Activated naive CD8-positive, alpha-beta T cell treated with anti-CD3 and anti-CD28 coated beads, Interleukin-2, amount 50 U/mL, for 24 hours (primary cell): ENCODE results near the gene HTRA3.

Source experiments
- ATAC-seq: fragments of 150-1000 bp; cut with Tn5 transposase; one replicate; pipeline ENCODE4 v1.10.0; 2021
- DNase-seq: peaks from one replicate; pipeline ENCODE4 v3.0.0; 2021
- H3K27ac Mint-ChIP-seq: one replicate; pipeline ENCODE4 v1.8.0; 2021; ENCODE audit warnings: mild to moderate bottlenecking, mixed read lengths
- H3K27me3 Mint-ChIP-seq: one replicate; pipeline ENCODE4 v1.8.0; 2021; ENCODE audit warnings: mixed read lengths
- H3K36me3 Mint-ChIP-seq: one replicate; pipeline ENCODE4 v1.8.0; 2021; ENCODE audit warnings: low read depth, mixed read lengths
- H3K4me1 Mint-ChIP-seq: one replicate; pipeline ENCODE4 v1.8.0; 2021; ENCODE audit warnings: mixed read lengths
- H3K4me3 Mint-ChIP-seq: one replicate; pipeline ENCODE4 v1.8.0; 2021; ENCODE audit warnings: mild to moderate bottlenecking, moderate library complexity, mixed read lengths
- H3K9me3 Mint-ChIP-seq: one replicate; pipeline ENCODE4 v1.8.0; 2021; ENCODE audit warnings: mixed read lengths

The HTRA3 gene

GRCh38 chr4:8283631-8284121, 14.1 kb downstream of the HTRA3 start:
- H3K9me3 Mint-ChIP-seq: no peaks in the 10 kb centered on the region
- ATAC-seq: no peak
- H3K4me1 Mint-ChIP-seq: peaks cover 6% of the 10 kb centered on the region
- peaks cover 2% of the 10 kb centered on the region for H3K27me3 Mint-ChIP-seq
- no peak overlapping the region for H3K27ac Mint-ChIP-seq
- no peak for DNase-seq
- H3K4me3 Mint-ChIP-seq: no peak overlapping the region
- H3K36me3 Mint-ChIP-seq: no peaks in the 10 kb centered on the region

GRCh38 chr4:8284391-8284790, 14.8 kb downstream of the HTRA3 start:
- ATAC-seq (no peak), DNase-seq (no peak)
- H3K27ac Mint-ChIP-seq: no peak overlapping the region
- H3K36me3 Mint-ChIP-seq: no peaks in the 10 kb centered on the region
- H3K4me1 Mint-ChIP-seq: no peaks in the 10 kb centered on the region
- peaks cover 2% of the 10 kb centered on the region for H3K27me3 Mint-ChIP-seq
- H3K4me3 Mint-ChIP-seq: no peak overlapping the region
- H3K9me3 Mint-ChIP-seq: no peaks in the 10 kb centered on the region

GRCh38 chr4:8285143-8285975, 15.8 kb downstream of the HTRA3 start:
- ATAC-seq: no peak
- H3K27me3 Mint-ChIP-seq: peaks cover 2% of the 10 kb centered on the region
- no peaks in the 10 kb centered on the region for H3K36me3 Mint-ChIP-seq
- no peak for DNase-seq
- H3K4me1 Mint-ChIP-seq: no peaks in the 10 kb centered on the region
- H3K9me3 Mint-ChIP-seq: no peaks in the 10 kb centered on the region
- H3K27ac Mint-ChIP-seq: no peak overlapping the region
- H3K4me3 Mint-ChIP-seq: no peak overlapping the region

- Mint-ChIP-seq H3K27me3 (peaks cover 2% of the 10 kb centered on the region), H3K27ac (no peak overlapping the region), H3K9me3 (no peaks in the 10 kb centered on the region), H3K4me3 (no peak overlapping the region), H3K36me3 (no peaks in the 10 kb centered on the region), H3K4me1 (no peaks in the 10 kb centered on the region)
- DNase-seq: no peak
- ATAC-seq: no peak
Measured at GRCh38 chr4:8285976-8286718, 16.6 kb downstream of the HTRA3 start.

GRCh38 chr4:8286719-8287342, 17.3 kb downstream of the HTRA3 start:
- no peaks in the 10 kb centered on the region for H3K36me3 Mint-ChIP-seq
- H3K4me1 Mint-ChIP-seq: no peaks in the 10 kb centered on the region
- no peak overlapping the region for H3K4me3 Mint-ChIP-seq
- no peak overlapping the region for H3K27ac Mint-ChIP-seq
- no peaks in the 10 kb centered on the region for H3K9me3 Mint-ChIP-seq
- DNase-seq: no peak
- no peak for ATAC-seq
- H3K27me3 Mint-ChIP-seq: peaks cover 2% of the 10 kb centered on the region

GRCh38 chr4:8287343-8288280, 18.1 kb downstream of the HTRA3 start:
- Mint-ChIP-seq H3K9me3 (no peaks in the 10 kb centered on the region), H3K27ac (no peak overlapping the region), H3K36me3 (no peaks in the 10 kb centered on the region), H3K4me1 (no peaks in the 10 kb centered on the region), H3K4me3 (no peak overlapping the region), H3K27me3 (peaks cover 2% of the 10 kb centered on the region)
- no peak for DNase-seq
- ATAC-seq: no peak

- Mint-ChIP-seq H3K9me3 (no peaks in the 10 kb centered on the region), H3K4me3 (no peak overlapping the region), H3K36me3 (no peaks in the 10 kb centered on the region), H3K4me1 (no peaks in the 10 kb centered on the region), H3K27me3 (peaks cover 2% of the 10 kb centered on the region), H3K27ac (no peak overlapping the region)
- no peak for ATAC-seq
- no peak for DNase-seq
Measured at GRCh38 chr4:8289151-8289750, 19.7 kb downstream of the HTRA3 start.

GRCh38 chr4:8289956-8290700, 20.6 kb downstream of the HTRA3 start:
- ATAC-seq (no peak), DNase-seq (no peak)
- Mint-ChIP-seq H3K4me1 (no peaks in the 10 kb centered on the region), H3K27me3 (peaks cover 2% of the 10 kb centered on the region), H3K27ac (no peak overlapping the region), H3K4me3 (no peak overlapping the region), H3K9me3 (peaks cover 6% of the 10 kb centered on the region), H3K36me3 (no peaks in the 10 kb centered on the region)

GRCh38 chr4:8290701-8290970, 21.1 kb downstream of the HTRA3 start:
- H3K4me1 Mint-ChIP-seq: no peaks in the 10 kb centered on the region
- H3K36me3 Mint-ChIP-seq: no peaks in the 10 kb centered on the region
- no peak overlapping the region for H3K27ac Mint-ChIP-seq
- H3K9me3 Mint-ChIP-seq: peaks cover 6% of the 10 kb centered on the region
- H3K4me3 Mint-ChIP-seq: no peak overlapping the region
- no peaks in the 10 kb centered on the region for H3K27me3 Mint-ChIP-seq
- no peak for ATAC-seq
- DNase-seq: no peak

GRCh38 chr4:8291036-8291682, 21.6 kb downstream of the HTRA3 start:
- ATAC-seq (no peak), DNase-seq (no peak)
- Mint-ChIP-seq H3K4me1 (no peaks in the 10 kb centered on the region), H3K27me3 (no peaks in the 10 kb centered on the region), H3K27ac (no peak overlapping the region), H3K4me3 (no peak overlapping the region), H3K36me3 (no peaks in the 10 kb centered on the region), H3K9me3 (peaks cover 6% of the 10 kb centered on the region)

- H3K27ac Mint-ChIP-seq: no peak overlapping the region
Measured at GRCh38 chr4:8291701-8292477, 22.3 kb downstream of the HTRA3 start.

GRCh38 chr4:8292478-8293107, 23.0 kb downstream of the HTRA3 start:
- H3K4me3 Mint-ChIP-seq: no peak overlapping the region
- H3K27ac Mint-ChIP-seq: no peak overlapping the region
- ATAC-seq (no peak), DNase-seq (no peak)
- H3K9me3 Mint-ChIP-seq: peaks cover 6% of the 10 kb centered on the region
- H3K36me3 Mint-ChIP-seq: no peaks in the 10 kb centered on the region
- H3K4me1 Mint-ChIP-seq: no peaks in the 10 kb centered on the region
- H3K27me3 Mint-ChIP-seq: no peaks in the 10 kb centered on the region

More at GRCh38 chr4:8291701-8292477, 22.3 kb downstream of the HTRA3 start:
- no peaks in the 10 kb centered on the region for H3K4me1 Mint-ChIP-seq
- no peaks in the 10 kb centered on the region for H3K36me3 Mint-ChIP-seq
- peaks cover 6% of the 10 kb centered on the region for H3K9me3 Mint-ChIP-seq
- no peak for DNase-seq
- H3K27me3 Mint-ChIP-seq: no peaks in the 10 kb centered on the region
- no peak for ATAC-seq
- H3K4me3 Mint-ChIP-seq: no peak overlapping the region
